Caco-2 (cell line): ENCODE measurements around the gene PI4K2B. TPM values are rescaled to one million over a fixed set of nuclear protein-coding genes. Genes with fewer than 3 reads are reported as not detected.
"Not testable (repeated sequence)": the region's sequence is repeated elsewhere in the genome, so short reads cannot be mapped to it uniquely, and the experiment has no call there.

Experiments
- BruUV-seq: library from RNA; stranded (reverse); fragments of 400-500 nt; replicated peaks from 2 replicates; lab custom pipeline; 2021; lab: Mats Ljungman, UMichigan
- CTCF ChIA-PET: fragments of 300-600 bp; sonication (Branson Sonifier 250); formaldehyde crosslinking; loops from one replicate; lab custom pipeline; 2022; ENCODE audit warnings: antibody characterized with exemption; lab: Charles Lee
- POLR2A ChIA-PET: fragments of 300-600 bp; sonication (Branson Sonifier 250); formaldehyde crosslinking; loops from one replicate; lab custom pipeline; 2022; ENCODE audit warnings: antibody characterized with exemption; lab: Charles Lee
- DNase-seq, 2 experiments: peaks; one replicate each; pipeline versions ENCODE4 v3.0.0 to v3.0.0-alpha.2; 2020 to 2022
- H3K27me3 ChIP-seq: replicated peaks from 2 replicates; pipeline ENCODE4 v1.6.0; 2011; ENCODE audit warnings: low read length; ENCODE audit not compliant: control insufficient read depth, insufficient read depth
- H3K36me3 ChIP-seq: 2 replicates; pipeline ENCODE4 v1.5.1; 2011; ENCODE audit warnings: low read length; ENCODE audit not compliant: control insufficient read depth, insufficient read depth
- H3K4me1 ChIP-seq: fragments of 250-450 bp; sonication (Bioruptor Pico); 2 replicates; pipeline ENCODE4 v1.5.1; 2020; ENCODE audit warnings: mild to moderate bottlenecking
- H3K4me3 ChIP-seq: 2 replicates; pipeline ENCODE4 v1.5.1; 2011; ENCODE audit warnings: low read depth, mild to moderate bottlenecking, control low read depth, low read length
- H3K9me3 ChIP-seq: fragments of 250-450 bp; sonication (Bioruptor Pico); 2 replicates; pipeline ENCODE4 v1.5.1; 2020; ENCODE audit warnings: mild to moderate bottlenecking, moderate library complexity
- H3K27ac Mint-ChIP-seq: one replicate; pipeline ENCODE4 v1.8.0; 2022; ENCODE audit warnings: mixed read lengths; ENCODE audit not compliant: unreplicated experiment
- H3K27me3 Mint-ChIP-seq: one replicate; pipeline ENCODE4 v1.8.0; 2022; ENCODE audit warnings: mixed read lengths; ENCODE audit not compliant: insufficient read depth, unreplicated experiment
- H3K36me3 Mint-ChIP-seq: one replicate; pipeline ENCODE4 v1.8.0; 2022; ENCODE audit warnings: mild to moderate bottlenecking, mixed read lengths; ENCODE audit not compliant: insufficient read depth, unreplicated experiment
- H3K4me1 Mint-ChIP-seq: one replicate; pipeline ENCODE4 v1.8.0; 2022; ENCODE audit warnings: low read depth, mixed read lengths; ENCODE audit not compliant: unreplicated experiment
- H3K4me3 Mint-ChIP-seq: one replicate; pipeline ENCODE4 v1.8.0; 2022; ENCODE audit warnings: mild to moderate bottlenecking, moderate library complexity, mixed read lengths; ENCODE audit not compliant: unreplicated experiment
- H3K9me3 Mint-ChIP-seq: one replicate; pipeline ENCODE4 v1.8.0; 2022; ENCODE audit warnings: mixed read lengths; ENCODE audit not compliant: unreplicated experiment
- CTCF ChIP-seq, 2 experiments: fragments of 200-600 bp in 1 of 2; IDR thresholded peaks; 1 replicate in 1 of 2; 2 replicates in 1 of 2; pipeline versions ENCODE4 v1.5.1 to v1.8.0; 2011 to 2022; ENCODE audit warnings: antibody characterized with exemption in 1 of 2, control low read depth in 1 of 2, inconsistent platforms in 1 of 2, low read depth in 1 of 2, low read length in 1 of 2, mild to moderate bottlenecking in 1 of 2, moderate library complexity in 1 of 2; ENCODE audit not compliant: insufficient read depth in 1 of 2, severe bottlenecking in 1 of 2, unreplicated experiment in 1 of 2
- intact Hi-C: fragments of 100-400 bp; cut with micrococcal nuclease; formaldehyde crosslinking; loops from one replicate; pipeline ENCODE4 v1.10.0; 2022; ENCODE audit not compliant: unreplicated experiment
- total RNA-seq: library from RNA; stranded (reverse); gene quantifications from 2 replicates; pipeline ENCODE4 v1.2.3, GENCODE V29; 2022

PI4K2B gene
- total RNA-seq, 1 experiment from 2014 or later: 25.0 TPM

- Histone ChIP-seq H3K9me3 (no peaks in the 10 kb centered on the region; the same call in 1 of the 2 replicates), H3K4me1 (peaks cover 15% of the 10 kb centered on the region), H3K4me3 (no peak overlapping the region), H3K36me3 (no peaks in the 10 kb centered on the region), H3K27me3 (no peaks in the 10 kb centered on the region)
- Mint-ChIP-seq H3K4me3 (no peak overlapping the region), H3K9me3 (no peaks in the 10 kb centered on the region), H3K27me3 (no peaks in the 10 kb centered on the region), H3K36me3 (no peaks in the 10 kb centered on the region), H3K27ac (no peak overlapping the region), H3K4me1 (peaks cover 8% of the 10 kb centered on the region)
- ChIA-PET POLR2A (no interaction called here), CTCF (no interaction called here)
- no peak for DNase-seq
- no TSS peak for BruUV-seq
- no peak for TF ChIP-seq CTCF (IDR thresholded peaks at IDR 0.05; ENCODE audit: insufficient read depth in 1 of 2, low read depth in 1 of 2, low read length in 1 of 2, severe bottlenecking in 1 of 2, unreplicated experiment in 1 of 2)
- intact Hi-C loops: no loop called here
These were observed 22.1 kb upstream of the PI4K2B start for GRCh38 chr4:25211721-25212120.

GRCh38 chr4:25212822-25213221 is 21.0 kb upstream of the PI4K2B start:
- H3K4me3 ChIP-seq: no peak overlapping the region
- no peaks in the 10 kb centered on the region for H3K36me3 ChIP-seq
- no peaks in the 10 kb centered on the region for H3K27me3 ChIP-seq
- H3K4me1 Mint-ChIP-seq: peaks cover 8% of the 10 kb centered on the region
- DNase-seq: no peak
- no peaks in the 10 kb centered on the region; the same call in 1 of the 2 replicates for H3K9me3 ChIP-seq
- ChIA-PET POLR2A (no interaction called here), CTCF (no interaction called here)
- BruUV-seq: no TSS peak
- H3K4me3 Mint-ChIP-seq: no peak overlapping the region
- intact Hi-C loops: no loop called here
- peaks cover 15% of the 10 kb centered on the region for H3K4me1 ChIP-seq
- TF ChIP-seq CTCF (IDR thresholded peaks at IDR 0.05; ENCODE audit: insufficient read depth in 1 of 2, low read depth in 1 of 2, low read length in 1 of 2, severe bottlenecking in 1 of 2, unreplicated experiment in 1 of 2): no peak
- no peaks in the 10 kb centered on the region for H3K27me3 Mint-ChIP-seq
- no peaks in the 10 kb centered on the region for H3K9me3 Mint-ChIP-seq
- no peak overlapping the region for H3K27ac Mint-ChIP-seq
- no peaks in the 10 kb centered on the region for H3K36me3 Mint-ChIP-seq

DNA sequence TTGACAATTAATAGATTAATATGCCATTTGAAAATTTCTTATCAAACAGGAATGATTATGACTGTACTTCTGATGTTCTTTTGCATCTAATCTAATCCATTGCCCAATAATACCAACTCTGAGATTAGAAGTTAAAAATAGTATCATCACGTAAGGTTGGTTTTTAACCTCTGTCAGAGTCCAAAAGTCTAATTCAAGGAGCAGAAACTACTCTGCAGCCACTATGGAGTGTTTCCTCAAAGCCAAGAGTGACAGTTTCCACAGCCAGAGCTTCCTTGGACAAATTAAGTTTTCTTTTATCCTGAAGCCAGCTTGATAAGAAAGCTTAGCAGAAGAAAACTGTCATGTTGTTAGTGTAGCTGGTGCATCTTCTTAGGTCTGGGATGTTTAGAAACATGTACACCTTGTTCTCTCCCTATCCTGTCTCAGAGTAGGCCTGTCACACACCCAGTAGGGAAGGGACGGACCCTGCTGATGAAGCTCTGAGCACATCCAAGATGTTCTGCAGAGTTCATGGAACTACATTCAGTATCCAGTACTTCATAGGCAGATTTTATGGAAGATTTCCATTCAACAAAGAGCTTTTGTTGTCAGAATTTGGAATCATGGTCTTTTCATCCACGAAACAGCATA is 20.4 kb upstream of the PI4K2B start:
- intact Hi-C loops: no loop called here
- BruUV-seq: no TSS peak
- CTCF ChIA-PET: no interaction called here

DNA sequence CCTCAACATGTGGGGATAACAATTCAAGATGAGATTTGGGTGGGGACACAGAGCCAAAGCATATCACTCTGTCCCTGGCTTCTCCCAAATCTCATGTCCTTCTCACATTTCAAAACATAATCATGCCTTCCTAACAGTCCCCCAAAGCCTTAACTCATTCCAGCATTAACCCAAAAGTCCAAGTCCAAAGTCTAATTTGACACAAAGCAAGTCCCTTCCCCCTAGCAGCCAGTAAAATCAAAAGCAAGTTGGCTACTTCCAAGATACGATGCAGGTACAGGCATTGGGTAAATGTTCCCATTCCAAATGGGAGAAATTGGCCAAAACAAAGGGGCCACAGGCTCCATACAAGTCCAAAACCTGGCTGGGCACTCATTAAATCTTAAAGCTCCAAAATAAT is 19.1 kb upstream of the PI4K2B start:
- BruUV-seq, H3K36me3 ChIP-seq, H3K27me3 Mint-ChIP-seq, CTCF ChIA-PET, H3K27ac Mint-ChIP-seq, H3K4me3 Mint-ChIP-seq, DNase-seq, H3K36me3 Mint-ChIP-seq, H3K27me3 ChIP-seq, H3K4me3 ChIP-seq, H3K9me3 Mint-ChIP-seq, POLR2A ChIA-PET, H3K4me1 Mint-ChIP-seq, H3K9me3 ChIP-seq, intact Hi-C loops: not testable (repeated sequence)
- peaks cover 14% of the 10 kb centered on the region for H3K4me1 ChIP-seq

More for the DNA sequence above, 20.4 kb upstream of the PI4K2B start:
- Mint-ChIP-seq H3K36me3 (no peaks in the 10 kb centered on the region), H3K27me3 (no peaks in the 10 kb centered on the region), H3K27ac (no peak overlapping the region), H3K4me3 (no peak overlapping the region), H3K4me1 (peaks cover 8% of the 10 kb centered on the region), H3K9me3 (no peaks in the 10 kb centered on the region)
- POLR2A ChIA-PET: no interaction called here
- H3K9me3 ChIP-seq: no peaks in the 10 kb centered on the region; the same call in 1 of the 2 replicates
- no peak for DNase-seq
- TF ChIP-seq CTCF (IDR thresholded peaks at IDR 0.05; ENCODE audit: insufficient read depth in 1 of 2, low read depth in 1 of 2, low read length in 1 of 2, severe bottlenecking in 1 of 2, unreplicated experiment in 1 of 2): no peak
- no peaks in the 10 kb centered on the region for H3K27me3 ChIP-seq
- peaks cover 15% of the 10 kb centered on the region for H3K4me1 ChIP-seq
- no peak overlapping the region for H3K4me3 ChIP-seq
- H3K36me3 ChIP-seq: no peaks in the 10 kb centered on the region
